GM19395 (cell line): Measurements from ENCODE around the gene ADAM19.

Experiments
- ATAC-seq: cut with Tn5 transposase; IDR thresholded peaks from one replicate; pipeline ENCODE4 v1.9.1; 2021; ENCODE audit warnings: mild to moderate bottlenecking, moderate library complexity; ENCODE audit not compliant: unreplicated experiment

The ADAM19 gene

DNA sequence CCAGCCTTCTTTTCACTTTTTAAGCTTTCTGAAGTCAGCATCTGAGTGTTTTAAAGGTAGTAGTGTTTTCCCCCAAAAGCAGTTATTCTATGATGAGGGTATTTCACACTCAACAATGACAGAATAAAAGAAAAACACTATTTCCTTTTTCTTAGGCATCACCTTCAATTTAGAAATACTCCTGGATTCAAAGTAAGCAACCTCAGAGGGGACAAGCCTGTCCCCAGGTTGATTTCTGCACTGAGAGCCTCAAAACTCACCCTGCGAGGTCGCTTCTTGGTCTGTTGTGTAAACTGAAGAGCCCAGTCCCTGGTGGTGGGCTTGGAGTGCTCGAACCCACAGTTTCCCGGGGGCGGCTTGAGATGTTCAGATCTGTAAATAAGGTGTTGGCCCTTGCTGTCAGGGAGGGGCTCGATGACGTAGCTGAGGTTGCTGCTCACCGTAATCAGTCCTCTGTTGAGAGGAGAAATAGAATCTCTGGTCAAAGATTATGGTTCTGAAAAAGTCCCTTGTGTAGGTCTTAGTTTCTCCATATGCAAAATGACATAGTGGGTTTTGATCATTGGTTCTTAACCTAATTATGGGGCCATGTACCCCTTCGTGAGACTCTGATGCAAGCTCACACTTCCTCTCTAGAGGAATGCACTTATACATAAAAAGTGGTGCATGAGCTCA is 55.9 kb downstream of the ADAM19 start:
- ATAC-seq = peak; percentile 70

DNA sequence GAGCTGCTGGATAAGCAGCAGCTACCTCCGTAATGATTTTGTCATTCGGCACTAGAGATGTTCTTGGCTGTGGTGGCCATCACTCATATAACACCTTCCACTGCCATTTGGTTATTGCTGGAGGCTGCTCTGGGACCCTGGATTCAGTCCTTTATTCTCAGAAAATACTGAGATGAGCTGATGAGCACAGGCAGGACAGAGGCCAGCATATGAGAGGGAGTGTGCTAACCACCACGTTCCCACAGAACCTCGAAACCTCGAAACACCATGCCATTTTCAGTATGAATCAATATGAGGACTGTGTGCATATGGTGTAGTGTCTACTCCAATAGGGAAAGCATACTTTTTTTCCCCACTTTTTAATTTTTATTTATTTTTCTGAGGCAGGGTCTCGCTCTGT is 56.6 kb downstream of the ADAM19 start:
- peak; percentile 82 for ATAC-seq

DNA sequence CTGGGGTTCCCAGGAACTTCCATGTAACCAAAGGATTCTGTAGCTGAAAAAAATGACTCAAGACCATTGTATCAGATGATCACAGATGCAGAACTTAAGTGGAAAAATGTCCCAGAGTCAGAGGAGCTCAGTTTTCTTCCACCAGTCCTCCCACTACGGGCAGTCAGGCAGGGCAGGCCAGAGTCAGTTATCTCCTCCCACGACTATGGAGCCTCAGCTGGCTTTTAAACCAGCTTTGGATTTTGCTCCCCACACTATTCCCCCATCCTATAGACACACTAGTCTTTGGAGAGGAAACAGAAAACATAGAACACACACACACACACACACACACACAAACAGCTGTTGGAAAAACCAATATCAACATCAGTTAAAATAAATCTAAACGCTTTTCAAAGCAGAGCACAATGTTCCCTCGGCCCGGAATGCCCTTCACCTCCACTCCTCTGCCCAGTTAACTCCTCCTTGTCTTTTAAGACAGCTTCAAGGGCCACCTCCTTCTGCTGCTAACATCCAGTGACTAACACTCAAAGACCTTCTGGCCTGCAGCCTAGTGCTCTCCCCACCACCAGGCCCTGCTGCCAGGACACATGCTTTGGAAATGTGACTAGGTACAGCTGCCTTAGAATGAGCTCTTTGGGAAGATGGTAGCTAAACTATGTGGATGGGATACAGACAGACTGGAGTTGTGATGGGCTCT is 58.8 kb downstream of the ADAM19 start:
- ATAC-seq = no peak

DNA sequence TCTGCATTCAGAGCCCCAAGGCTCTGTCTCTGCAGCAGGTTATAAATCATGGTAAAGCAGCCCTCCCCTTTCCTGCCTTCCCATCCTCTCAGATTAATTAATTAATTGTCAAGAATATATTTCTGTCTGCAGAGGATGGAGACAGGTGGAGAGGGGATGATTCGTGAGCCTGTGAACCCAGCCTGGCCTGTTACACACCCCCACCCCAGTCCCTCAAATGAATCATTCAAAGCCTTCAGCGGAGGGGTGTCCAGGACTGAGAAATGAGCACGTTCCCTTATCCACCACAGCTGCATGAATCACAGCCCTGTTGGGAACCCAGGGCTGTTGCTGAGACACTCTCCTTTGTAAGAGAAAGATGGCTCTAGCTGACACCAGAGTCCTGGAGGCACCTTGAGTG is 59.6 kb downstream of the ADAM19 start:
- ATAC-seq = no peak

DNA sequence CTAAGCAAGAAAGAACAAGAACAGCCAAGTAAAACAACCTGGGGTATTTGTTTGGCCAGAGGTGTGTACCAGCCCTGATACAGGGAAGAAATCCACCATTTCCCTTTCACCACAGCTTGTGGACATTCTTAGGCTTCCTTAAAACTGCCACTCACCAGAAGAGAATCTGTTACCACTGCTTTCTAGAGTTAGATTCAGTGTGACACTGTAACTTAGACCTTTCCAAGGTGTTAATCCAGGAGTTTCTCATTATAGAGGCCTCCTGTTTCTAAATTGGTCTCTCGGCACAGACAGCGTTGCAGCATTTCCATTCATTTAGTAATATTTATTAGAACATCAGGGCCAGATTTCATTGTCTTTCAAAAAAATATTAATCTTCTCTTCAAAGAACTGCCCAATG is 60.6 kb downstream of the ADAM19 start:
- ATAC-seq = no peak

DNA sequence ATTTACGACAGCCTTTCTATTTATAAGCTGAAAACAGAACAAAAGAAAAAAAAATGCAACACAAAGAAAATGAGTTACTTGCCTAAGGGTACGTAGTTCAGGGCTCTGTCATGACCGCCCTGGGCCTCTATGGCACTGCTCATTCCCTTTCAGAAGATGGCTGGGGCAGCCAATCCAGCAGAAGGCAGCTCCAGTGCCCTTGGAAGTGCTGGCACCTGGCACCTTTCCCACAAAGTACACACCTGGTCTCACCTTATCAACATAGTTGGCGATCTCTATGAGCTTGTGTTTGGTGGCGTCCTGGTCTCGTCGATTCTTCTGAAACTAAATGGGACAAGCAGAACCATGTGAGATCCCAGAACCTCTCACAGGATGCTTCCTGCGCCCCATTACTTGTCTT is 62.4 kb downstream of the ADAM19 start:
- ATAC-seq = no peak

DNA sequence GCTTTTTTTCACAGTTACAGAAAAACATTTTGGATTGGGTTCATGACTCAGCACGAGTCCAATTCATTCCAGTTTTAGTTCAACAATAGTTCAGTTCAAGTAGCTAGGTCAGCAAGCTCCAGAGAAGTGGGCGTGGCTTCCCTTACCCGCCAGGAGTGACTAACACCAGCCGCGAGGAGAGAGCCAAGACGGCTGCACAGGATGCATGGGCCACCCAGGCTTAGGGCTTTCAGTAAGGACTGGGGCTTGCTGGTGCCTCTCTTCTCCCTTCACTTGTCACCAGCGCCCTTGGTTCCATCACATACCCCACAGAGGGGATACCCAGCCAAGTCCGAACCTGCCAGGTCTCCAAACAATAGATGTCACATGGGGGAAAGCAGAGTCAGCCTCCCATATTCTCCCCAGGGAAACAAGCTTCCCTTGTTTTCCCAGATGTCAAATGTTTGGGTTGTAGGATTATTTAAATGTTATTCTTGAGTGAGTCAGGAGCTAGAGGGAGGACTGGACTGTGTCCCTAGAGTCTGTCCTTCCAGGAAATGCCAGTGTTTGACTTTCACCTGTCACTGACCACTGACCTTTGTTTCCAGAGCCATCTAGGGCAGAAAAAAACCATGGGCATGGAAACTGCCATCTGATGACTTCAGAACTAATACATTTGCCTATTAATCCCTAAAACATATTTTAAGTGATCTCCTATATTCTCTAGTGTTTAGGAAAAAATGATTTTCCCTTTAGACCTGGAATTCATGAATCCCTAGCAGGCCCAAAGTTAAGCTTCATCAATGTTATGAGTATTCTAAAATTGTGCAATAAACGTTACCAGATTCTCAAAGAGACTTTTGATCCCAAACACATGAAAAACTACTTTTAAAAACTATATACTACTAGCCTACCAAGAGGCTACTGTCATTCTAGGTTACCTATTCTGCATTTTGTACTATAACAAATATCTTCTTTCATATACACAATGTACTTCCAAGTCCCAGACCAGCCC is 63.6 kb downstream of the ADAM19 start:
- ATAC-seq = no peak

DNA sequence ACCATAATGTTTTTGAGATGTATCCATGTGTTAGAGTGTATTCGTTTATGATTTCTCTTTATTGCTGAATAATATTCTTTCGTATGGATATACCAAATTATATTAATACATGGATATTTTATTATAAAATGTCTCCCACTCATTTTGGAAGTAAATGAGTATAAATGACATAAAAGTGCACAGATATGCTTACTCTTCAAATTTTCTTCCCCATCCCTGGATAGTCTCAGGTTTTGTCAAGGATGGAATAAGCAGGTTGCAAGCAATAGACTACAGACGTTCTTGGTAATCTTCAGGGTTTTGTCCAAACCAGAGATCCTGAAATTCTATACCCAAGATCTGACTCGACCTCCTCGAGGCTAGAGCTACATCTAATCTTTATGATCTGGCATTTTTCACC is 64.9 kb downstream of the ADAM19 start:
- ATAC-seq = no peak

DNA sequence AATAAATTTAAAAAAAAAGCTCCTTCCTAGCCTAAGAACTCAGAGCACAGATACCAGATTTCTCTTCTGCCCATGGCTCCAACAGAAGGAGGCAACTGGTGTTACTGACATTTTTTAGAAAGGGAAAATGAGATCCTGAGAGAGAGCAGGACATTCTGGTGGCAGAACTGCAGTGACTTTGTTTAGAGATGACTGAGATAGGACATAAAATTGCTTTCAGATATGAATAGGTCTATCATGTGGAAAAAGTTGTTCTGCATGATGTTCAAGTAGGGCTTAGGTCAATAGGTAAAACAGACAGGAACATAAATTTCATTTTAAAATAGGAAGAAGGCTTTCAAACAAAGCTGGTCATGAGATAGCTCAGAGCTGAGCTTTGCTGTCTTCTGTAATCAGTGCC is 66.0 kb downstream of the ADAM19 start:
- peak; percentile 73 for ATAC-seq

DNA sequence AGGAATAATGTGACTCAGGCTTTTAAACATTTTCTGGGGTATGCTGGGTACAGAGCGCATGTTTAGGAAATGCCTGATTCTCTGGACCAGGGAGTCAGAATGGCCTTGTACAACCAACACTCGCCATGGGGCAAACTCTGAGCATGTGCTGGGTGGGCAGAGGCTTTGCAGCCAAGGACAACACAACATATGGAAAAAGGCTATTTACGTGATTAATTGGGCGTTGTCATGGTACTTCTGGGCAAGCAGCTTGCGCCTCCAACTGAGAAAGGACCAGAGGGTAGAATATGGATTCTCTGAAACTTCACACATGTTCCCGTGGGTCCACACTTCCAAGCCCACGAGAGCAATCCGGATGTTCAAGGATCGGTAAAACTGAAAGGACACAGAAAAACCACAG is 66.5 kb downstream of the ADAM19 start:
- peak; percentile 8 for ATAC-seq

DNA sequence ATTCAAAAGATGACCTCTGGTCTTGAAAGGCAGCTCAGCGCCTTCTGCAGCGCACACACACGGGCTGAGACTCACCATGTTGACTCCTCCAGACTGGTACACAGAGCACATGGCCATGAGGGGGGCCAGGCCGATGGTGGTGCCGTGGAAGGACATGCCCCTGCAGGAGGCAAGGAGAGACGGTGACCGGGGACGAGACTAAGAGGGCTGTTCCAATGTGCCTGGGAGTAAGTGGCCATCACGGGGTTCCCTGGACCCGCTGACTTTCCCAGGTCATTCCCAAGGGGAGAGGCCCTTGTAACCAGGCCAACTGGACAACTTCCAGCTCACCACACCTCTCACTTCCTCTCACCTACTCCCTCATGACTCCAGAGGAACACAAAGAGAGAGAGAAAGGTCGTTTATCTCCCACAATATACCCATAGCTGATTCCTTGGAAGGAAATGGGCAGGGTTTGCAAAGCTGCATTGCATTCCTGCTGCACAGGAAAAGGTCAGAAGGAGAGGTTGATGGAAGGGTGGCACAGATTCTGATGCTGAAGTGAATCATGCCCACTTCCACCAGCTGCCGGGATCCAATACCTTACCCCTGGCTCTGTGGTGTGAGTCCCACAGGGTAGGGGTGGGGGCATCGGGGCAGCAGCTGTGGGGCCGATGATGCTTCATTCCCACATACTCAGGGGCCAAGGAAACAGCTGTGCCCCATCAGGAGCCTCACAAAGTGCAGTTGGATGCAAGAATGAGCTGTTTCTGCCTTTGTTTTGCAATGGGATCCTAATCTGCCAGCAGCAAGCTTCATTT is 68.4 kb downstream of the ADAM19 start:
- ATAC-seq = no peak

DNA sequence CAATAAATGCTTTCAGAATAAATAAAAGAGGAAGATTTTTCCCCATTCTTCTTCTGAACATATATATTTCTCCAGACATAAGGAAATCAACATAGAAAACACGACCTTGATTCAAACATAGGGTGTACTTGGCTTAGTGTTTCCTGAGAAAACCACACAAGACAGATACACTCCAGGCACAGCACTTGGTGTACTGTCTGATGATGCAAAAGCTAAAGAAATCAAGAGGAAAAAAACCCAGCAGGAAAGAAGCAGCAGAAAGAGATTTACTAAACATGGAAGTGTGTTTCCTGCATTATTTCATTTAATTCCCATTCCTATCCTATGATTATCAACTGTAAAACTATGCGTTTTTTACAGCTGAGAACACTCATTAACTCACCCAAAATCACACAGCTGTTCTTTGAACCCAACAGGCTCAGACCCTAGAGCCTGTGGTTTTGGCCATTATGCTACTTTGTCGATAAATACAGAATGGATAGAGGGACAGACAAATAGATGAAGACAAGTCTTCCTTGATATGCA is 69.4 kb downstream of the ADAM19 start:
- no peak for ATAC-seq

DNA sequence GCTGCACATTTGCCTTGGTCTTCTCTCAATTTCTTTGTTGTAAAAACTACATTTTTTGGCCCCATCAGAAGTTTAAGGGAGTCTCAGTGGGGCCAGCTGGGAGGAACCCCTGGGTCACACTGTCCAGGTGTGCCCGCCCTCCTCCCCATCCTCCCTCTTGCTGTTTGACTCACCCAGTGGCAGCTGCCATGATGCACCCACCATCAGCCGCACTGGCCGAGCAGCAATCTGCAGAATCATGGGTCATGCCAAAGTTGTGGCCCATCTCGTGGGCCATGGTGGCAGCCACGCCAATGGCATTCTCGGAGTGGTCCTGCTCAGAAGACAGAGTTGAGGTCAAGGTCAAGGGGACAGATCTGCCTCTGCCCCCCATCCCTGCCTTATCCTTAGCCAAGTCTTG is 70.1 kb downstream of the ADAM19 start:
- no peak for ATAC-seq

DNA sequence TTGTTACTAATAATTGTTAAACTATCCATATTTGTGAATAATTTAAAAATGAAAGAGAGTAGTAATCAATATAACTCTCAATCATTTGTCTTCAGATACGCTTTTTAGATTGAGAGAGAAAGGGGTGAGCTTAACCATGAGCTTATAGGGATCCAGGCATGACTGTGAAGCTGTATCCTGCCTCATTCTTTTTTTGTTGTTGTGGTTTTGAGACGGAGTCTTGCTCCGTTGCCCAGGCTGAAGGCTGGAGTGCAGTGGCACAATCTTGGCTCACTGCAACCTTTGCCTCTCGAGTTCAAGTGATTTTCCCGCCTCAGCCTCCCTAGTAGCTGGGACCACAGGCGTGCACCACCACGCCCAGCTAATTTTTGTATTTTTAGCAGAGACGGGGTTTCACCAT is 71.5 kb downstream of the ADAM19 start:
- ATAC-seq = no peak

DNA sequence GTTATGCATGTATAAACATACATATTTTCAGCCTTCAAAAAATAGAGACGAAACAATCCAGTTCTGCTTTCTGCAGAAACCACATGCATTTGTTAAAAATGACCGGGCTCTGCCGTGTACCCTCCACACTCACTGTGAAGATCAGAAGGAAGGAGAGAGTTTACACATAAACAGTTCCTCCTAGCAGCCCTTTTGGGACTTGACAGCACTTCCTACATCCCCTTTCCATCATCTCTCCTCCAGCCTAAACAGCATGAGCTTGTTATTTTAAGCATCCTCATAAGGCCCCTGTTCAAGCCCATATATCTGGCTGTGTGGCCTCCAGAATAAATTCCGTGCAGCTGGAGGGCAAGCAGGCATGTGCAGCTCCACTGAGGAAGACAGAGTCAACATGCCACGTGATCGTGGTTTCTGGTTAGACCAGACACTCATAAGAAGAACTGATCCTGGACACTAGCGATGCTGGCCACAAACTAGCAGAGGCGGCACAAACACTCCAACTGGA is 73.4 kb downstream of the ADAM19 start:
- ATAC-seq = peak; percentile 87

DNA sequence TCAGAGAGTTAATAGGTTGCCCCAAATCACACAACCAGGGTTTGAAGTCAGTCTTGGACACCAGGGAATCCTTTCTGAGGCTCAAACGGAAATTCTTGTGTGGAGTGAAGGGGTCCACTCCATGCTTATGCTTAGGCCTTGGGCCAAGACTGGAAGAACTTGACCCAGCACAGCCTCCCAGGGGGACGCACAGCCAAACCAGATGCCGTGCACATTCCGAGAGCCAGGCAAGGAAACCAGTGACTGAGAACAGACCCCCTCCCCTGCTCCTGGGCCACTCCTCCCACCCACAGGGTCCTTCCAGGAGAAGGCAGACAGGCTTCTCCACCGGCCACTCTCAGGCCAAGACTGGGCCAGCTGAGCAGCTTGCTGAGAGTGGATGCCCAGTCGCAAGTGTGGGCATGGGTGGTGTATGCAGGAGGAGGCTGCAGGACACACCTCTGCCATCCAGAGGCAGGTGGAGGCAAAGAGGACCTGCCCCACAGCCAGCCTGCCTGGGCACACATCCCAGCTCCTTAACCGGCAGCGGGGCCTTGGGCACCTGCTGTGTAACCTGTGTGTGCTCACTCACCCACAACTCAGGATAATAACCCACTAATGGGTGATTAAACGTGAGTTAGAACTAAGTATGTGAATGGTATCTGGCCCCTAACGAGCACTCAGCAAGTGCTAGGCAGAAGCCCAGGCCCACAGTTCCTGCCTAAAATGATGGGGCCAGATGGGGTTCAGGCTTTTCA is 77.5 kb downstream of the ADAM19 start:
- no peak for ATAC-seq

DNA sequence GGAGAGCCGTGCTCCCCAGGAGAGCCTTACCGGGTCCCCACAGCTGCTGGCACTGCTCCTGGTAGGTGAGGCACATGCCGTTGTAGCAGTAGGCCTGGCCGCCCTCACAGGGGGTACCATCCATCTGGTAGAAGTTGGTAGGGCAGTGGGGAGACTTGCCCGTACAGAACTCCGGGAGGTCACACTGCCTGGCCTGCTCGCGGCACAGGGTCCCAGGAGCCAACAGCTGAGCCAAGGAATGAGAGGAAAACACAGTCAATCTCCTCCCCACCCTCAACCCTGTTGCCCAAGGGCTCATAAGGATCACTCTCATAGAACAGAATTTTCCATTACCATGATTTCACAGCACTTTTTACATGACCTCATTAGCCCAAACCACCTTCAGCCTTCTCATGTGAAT is 78.7 kb downstream of the ADAM19 start:
- no peak for ATAC-seq

DNA sequence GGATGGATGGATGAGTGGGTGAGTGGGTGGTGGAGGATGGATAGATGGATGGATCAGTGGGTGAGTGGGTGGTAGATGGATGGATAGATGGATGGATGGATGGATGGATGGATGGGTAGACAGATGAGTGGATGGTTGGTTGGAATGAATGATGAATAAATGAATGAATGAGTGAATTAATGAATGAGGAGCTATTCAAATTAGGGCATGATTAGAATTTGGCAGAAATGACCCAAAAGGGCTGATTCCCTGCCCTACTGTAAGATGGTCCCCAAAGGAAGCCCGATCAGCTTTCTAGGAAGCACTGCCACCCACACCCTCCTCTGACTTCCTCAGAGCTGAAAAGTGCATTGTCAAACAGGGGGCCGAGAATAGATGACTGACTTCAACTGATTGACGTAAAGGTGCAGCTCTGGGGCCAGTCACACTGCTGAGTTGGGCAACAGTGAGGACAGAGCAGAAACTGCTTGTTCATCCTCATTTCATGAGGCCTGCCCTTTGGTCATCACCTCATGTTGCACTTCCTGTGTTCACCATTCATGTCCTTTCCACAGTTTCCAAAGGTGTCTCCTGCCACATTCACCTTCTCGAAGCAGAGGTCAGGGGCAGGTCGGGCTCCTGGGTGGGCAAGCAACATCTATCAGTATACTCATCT is 81.3 kb downstream of the ADAM19 start:
- ATAC-seq = no peak

DNA sequence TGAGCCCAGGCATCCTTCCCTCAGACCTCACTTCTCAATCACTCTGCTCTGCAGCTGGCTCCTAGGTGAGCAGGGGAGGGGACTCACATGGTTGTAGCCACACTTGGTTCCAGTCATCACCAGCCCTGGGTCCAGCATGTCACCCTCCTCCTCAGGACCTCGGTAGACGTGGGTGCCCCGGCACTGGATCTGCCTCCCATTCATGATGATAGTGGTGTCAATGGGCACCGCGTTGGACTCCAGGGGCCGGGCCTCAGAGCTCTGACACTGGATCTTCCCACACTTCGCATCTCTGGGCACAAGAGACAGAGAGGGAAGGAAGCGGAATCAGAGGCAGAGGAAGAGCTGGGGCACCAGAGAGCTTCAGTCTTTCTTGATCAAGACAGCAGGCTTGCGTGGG is 82.7 kb downstream of the ADAM19 start:
- no peak for ATAC-seq
